Hepatic stellate cell (primary cell): ENCODE measurements around the gene MAD1L1.
"Not testable (repeated sequence)": the region's sequence is repeated elsewhere in the genome, so short reads cannot be mapped to it uniquely, and the experiment has no call there.

ENCODE experiments used
- DNase-seq: peaks from one replicate; pipeline ENCODE4 v3.0.0; 2011; ENCODE audit warnings: low spot score

The MAD1L1 gene

DNA sequence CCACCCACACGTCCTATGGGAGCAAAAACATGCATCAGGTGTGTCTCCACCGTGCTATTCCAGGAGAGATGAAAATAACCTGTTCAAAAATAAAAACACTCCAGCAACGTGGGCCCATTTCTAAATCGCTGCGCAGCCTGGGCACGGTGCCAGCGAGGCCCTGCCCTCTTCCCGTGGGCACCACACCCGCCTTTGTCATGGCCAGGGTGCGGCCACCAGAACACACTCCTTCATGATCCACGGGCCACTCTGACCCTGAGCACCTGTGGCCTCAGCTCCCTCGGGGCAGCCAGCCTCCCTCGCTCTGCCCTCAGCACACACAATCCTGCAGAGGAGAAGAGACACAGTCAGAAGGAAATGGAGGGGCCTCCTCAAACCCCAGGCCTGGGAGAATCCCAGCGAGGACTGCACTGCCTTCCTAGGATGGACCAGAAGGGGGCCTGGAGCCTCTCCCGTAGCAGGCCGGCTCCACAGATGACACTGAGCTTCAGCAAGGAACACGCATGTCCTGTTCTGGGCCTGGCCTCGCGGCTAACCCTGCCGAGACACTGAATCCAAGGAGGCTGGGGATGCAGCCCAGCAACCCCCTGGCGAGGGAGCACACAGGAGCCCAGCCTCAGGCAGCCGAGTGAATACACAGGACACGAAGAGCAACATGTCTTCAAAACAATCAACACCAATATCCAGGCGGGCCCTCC is 169.0 kb downstream of the MAD1L1 start:
- DNase-seq = peak; percentile 26

DNA sequence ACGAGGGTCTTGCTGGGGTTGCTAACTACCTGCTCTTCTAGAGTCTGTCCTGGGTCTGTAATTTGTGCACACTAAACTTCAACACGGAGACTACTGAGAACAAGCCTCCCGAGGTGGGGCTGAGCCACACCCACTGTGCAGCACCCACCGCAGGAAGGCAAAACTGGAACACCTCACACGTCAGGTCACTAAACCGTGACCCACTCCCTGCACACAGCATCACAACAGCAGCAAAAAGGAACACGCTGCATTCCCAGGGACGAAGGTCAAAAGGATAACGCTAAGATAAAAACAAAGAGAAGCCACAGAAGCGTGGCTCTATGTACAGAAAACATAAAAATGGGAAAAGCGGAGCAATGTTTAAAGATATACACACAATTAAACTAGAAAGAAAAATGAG is 170.1 kb downstream of the MAD1L1 start:
- no peak for DNase-seq

DNA sequence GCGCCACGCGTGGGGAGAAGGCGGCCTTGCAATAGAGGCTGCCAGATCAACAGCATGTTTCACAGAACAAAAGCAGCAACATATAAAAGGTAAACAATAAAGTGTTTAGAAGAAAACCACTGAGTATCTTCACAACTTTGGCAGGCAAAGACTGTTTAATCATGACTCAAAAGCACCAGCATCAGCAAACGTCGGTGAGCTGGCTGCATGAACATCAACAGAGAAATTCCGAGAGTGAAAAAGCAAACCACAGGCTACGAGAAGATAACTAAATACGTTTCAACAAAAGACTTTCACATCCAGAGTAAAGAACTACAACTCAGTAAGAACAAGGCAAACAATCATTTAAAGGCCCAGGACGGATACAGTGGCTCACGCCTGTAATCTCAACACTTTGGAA is 172.0 kb downstream of the MAD1L1 start:
- DNase-seq = no peak

DNA sequence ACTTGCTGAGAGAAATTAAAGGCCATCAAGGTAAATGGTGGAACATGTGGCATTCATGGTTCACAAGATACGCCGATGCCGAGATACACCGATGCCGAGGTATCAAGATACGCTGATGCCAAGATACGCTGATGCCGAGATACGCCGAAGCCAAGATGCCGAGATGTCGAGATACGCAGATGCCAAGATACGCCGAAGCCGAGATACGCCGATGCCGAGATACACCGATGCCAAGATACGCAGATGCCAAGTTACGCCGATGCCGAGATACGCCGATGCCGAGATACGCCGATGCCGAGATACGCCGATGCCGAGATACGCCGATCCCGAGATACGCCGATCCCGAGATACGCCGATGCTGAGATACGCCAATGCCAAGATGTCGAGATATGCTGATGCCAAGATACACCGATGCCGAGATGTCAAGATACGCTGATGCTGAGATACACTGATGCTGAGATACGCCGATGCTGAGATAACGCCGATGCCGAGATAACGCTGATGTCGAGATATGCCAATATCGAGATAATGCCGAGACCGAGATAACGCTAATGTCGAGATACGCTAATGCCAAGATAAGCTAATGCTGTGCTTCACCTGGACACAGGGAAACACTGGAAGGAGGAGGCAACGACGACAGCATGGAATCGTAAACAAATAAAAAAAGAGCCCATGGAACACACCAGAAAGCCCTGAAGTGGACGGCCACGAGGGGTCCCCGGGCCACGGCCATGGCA is 172.6 kb downstream of the MAD1L1 start:
- DNase-seq = no peak

GRCh38 chr7:2058246-2058645 is 174.5 kb downstream of the MAD1L1 start:
- DNase-seq = not testable (repeated sequence)

DNA sequence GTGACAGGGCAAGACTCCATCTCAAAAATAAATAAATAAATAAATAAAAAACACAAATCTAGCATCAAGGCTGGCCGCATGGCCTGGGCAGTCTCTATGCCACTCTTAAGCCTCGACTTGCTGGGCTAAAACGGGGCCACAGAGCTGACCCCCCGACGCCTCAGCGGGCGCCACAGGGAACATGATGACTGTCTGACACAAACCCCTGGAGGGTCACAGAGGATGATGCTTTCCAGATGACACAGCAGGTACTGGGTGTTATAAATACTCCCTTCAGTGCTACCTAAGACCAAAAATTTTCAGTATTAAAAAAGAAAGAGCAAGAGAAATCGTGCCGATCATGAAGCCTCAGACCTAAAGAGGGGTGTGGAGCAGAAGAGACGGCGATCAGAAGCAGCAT is 176.8 kb downstream of the MAD1L1 start:
- DNase-seq = no peak

- no peak for DNase-seq
Observed at GRCh38 chr7:2054927-2055326, 177.8 kb downstream of the MAD1L1 start.

DNA sequence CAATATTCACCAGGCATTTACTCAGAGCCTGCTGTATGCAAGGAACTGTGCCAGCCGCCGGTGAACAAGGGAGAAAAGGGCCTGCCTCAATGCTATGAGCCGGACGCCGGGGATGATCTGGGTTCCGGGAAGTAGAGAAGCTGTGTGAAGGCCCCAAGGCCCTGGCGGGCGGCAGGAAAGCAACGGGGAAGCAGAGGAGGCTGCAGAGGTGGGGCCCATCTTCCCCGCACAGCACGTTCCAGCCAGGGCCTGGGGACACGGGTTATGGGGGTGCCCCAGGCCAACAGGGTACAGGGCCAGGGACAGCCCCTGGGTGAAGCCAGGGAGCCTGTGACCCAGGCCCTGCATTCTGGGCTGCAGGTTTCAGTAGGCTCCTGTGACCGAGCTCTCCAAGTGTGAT is 179.3 kb downstream of the MAD1L1 start:
- no peak for DNase-seq

DNA sequence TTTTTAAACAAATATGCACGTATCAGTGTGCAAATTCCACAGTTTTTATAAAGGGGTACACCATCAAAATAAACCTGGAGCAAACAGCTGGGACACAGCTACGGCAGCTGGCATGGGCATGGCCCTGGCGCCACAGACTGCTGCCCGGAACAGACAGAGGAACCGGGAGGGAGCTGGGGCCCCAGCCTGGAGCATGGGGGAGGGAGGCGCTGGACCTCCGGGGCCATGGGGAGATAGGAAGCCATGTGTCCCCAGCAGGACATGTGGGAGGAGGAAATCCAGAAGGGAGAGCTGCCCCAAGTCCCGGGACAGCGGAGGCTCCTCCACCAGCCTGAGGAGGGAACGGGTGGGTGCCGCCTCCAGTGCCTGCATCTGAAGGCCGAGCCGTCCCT is 180.1 kb downstream of the MAD1L1 start:
- no peak for DNase-seq

DNA sequence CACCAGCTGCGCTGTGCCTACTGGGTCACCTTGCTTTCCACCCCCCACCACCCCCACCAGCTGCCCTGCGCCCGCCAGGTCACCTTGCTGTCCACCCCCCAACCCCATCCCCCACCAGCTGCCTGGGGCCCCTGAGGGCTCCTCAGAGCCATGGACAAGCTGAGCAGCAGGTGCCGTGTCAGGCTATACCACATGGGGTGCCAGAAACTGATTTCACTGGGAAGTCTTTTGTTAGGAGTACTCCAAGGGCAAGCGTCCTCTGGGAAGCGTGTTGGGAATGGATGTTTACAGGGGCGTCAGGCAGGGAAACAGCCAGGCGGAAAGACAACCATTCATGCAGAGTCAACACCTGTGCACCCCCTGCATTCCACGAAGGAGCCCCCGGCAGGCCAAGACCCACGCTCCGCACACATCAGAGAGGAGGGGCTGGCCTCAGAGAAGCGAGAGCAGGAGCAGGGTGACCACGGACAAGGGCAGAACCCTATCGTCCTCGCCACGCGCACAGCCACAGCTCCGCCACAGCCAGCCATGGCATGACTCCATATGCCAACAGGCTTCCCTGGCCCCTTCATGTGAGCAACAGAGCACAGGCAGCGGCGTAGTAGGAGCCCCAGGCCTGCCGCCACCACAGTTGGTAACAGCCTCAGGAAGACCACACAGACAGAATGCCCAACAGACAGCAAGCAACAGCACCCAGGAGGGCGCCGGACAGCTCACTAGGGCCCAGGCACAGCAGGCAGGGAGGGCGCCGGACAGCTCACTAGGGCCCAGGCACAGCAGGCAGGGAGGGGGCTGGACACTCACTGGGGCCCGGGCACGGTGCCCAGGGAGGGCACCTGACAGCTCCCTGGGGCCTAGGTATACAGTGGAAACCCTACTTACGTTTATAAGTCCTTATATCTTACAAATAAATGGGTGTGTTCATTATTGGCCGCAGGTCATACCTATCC is 180.8 kb downstream of the MAD1L1 start:
- no peak for DNase-seq

- no peak for DNase-seq
Observed at GRCh38 chr7:2050511-2050866, 182.3 kb downstream of the MAD1L1 start.

- DNase-seq = no peak
Observed at GRCh38 chr7:2049782-2050510, 182.8 kb downstream of the MAD1L1 start.

GRCh38 chr7:2049111-2049781 is 183.5 kb downstream of the MAD1L1 start:
- DNase-seq = no peak

DNA sequence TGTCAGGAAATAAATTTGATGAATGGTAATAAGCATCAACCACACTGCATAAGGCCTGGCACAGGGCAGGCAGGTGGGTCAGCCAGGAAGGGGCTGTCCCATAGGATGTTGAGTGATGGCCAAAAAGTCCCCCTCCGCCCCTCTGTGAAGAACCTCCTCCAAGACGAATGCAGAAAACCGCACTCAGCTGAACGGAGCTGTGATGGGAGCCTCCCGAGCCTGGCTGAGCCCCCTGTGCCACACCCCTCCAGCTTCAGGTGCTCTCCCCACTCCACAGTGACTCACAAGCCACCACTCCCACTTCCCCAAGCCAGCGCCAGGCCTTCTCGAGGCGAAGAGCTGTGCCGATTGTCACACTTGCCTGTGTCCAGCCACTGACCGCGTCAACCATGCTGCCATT is 184.2 kb downstream of the MAD1L1 start:
- no peak for DNase-seq

- DNase-seq = no peak
Observed at GRCh38 chr7:2048006-2048405, 184.7 kb downstream of the MAD1L1 start.

DNA sequence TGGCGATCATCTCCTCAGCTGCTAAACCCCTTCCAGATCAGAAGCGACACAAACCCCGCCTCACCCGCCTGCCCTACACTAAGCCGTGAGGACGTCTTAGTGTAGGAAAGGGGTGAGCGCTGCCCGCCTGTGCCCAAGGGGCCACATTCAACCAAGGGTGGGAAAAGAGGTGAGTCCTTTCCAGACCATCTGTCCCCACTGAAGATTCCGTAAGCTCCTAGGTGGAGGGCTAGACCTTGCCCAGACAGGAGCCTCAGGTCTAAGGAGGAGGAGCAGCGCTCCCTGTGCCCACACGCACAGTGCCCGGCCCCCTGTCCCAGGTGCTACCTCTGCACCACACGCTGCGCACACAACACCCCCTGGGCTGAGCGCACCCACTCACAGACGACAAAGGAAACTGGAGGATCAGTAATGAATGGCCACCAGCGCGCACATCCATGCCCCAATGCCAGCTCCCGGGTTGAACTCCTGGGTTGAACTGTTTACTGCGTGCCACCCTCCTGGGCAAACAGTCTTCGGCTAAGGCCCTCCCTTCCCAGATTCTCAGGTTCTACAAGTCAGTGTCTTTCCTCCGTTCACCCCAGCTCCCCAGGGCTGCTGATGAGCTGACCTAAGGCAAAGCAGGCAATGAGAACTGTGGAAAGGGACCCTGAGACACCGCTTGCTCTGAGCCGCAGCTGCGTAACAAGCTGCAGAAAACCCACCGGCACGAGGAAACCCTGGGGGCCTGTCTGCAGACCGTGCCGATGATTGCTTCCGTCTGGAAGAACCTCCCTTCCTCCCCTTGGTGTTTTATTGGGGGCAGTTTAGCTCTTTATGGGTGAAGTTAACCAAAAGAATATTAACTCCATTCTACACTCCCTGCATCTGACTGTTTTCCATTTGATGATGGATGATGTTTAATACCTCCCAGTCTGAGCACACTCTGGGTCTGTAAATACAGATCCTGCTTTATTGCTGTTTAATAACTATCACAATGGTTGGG is 185.9 kb downstream of the MAD1L1 start:
- DNase-seq = no peak

GRCh38 chr7:2045559-2046405 is 187.0 kb downstream of the MAD1L1 start:
- no peak for DNase-seq

DNA sequence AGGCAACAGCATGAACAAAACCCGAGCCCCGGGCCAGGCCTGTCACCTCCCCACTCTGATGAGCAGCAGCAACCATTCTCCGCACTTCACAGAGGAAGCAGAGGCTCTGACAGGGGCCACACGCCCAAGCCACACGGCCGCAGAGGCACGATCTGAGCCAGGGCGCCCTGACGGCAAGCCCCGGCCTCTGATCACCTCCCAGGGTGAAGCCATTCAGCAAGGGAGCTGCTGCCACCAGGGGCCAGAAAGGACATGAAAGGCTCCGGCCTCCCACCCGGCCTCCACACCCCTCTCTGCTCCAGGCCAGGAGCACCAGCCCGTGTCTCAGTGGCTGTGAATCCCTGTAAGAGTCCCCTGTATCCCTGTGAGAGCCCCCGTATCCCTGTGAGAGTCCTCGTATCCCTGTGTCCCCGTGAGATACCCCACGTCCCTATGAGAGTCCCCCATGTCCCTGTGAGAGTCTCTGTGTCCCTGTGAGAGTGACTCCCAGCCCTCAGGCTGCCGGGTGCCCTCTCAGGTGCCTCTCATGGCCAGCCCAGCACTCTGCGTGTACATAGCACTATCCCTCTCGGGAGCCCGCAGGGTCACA is 187.8 kb downstream of the MAD1L1 start:
- DNase-seq = no peak

DNA sequence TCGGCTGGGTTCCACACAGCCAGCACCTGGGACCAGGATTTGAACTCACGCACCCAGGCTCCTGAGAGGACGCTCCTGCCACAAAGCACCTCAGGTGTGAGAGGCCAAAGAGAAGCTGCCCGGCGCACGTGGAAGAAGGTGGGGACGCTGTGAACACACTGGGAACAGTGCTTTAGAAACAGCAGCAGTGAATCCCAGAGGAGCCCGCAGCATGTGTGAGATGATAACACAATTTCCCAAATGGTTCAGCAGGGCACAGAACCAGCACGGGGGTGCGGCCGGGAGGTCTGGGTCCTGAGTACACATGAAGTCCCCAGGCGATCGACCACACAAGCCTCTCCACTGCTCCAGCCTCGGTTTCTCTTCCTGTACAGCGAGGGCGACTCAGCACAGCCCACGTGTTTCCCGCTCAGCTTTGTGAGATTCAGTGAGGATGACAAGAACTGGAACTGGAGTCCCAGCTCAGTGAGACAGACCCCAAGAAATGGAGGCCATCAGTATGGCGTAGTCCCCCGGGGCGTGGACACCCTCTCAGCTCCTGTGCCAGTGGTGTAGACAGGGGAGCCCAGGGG is 188.3 kb downstream of the MAD1L1 start:
- no peak for DNase-seq
